Keratinocyte (primary cell): ENCODE data around the gene CIT. TPM values are rescaled to one million over a fixed set of nuclear protein-coding genes. Genes with fewer than 3 reads are reported as not detected.

Source experiments
- DNase-seq: peaks from one replicate; pipeline ENCODE4 v3.0.0-alpha.2; 2011; ENCODE audit warnings: low read depth, missing footprints, low spot score
- FAIRE-seq: peaks from 2 replicates; lab custom pipeline; 2011; peaks lifted over from hg19 to GRCh38; lab: Jason Lieb, UNC
- H2AFZ ChIP-seq: 2 replicates; pipeline ENCODE4 v1.6.0; 2012; ENCODE audit warnings: low read length, control low read depth, inconsistent platforms; ENCODE audit not compliant: control insufficient read depth
- H3K27ac ChIP-seq: 2 replicates; pipeline ENCODE4 v1.5.1; 2011; ENCODE audit warnings: low read length; ENCODE audit not compliant: control insufficient read depth, insufficient read depth
- H3K27me3 ChIP-seq: 3 replicates; pipeline ENCODE4 v1.6.0; 2011; ENCODE audit warnings: low read length; ENCODE audit not compliant: control insufficient read depth, insufficient read depth; ENCODE audit errors: extremely low read depth
- H3K36me3 ChIP-seq, 2 experiments: 2 replicates in 1 of 2; 3 replicates in 1 of 2; pipeline ENCODE4 v1.5.1; 2011; ENCODE audit warnings: low read length in 2 of 2, mild to moderate bottlenecking in 1 of 2; ENCODE audit not compliant: control insufficient read depth in 2 of 2, insufficient read depth in 2 of 2; ENCODE audit errors: extremely low read depth in 1 of 2
- H3K4me1 ChIP-seq: 3 replicates; pipeline ENCODE4 v1.5.1; 2011; ENCODE audit warnings: low read length; ENCODE audit not compliant: control insufficient read depth, insufficient read depth; ENCODE audit errors: extremely low read depth
- H3K4me2 ChIP-seq: 3 replicates; pipeline ENCODE4 v1.6.0; 2011; ENCODE audit warnings: low read depth, low read length; ENCODE audit not compliant: control insufficient read depth, insufficient read depth; ENCODE audit errors: extremely low read depth
- H3K4me3 ChIP-seq, 3 experiments: fragments of 200-600 bp in 1 of 3; sonication (generic) in 1 of 3; 2 replicates in 2 of 3; 3 replicates in 1 of 3; pipeline ENCODE4 v1.5.1; 2011 to 2016; ENCODE audit warnings: low read length in 3 of 3, mild to moderate bottlenecking in 3 of 3, control low read depth in 2 of 3, inconsistent platforms in 1 of 3, low read depth in 1 of 3, mixed read lengths in 1 of 3, mixed run types in 1 of 3, moderate library complexity in 1 of 3; ENCODE audit not compliant: control insufficient read depth in 2 of 3, insufficient read depth in 2 of 3; ENCODE audit errors: extremely low read depth in 1 of 3
- H3K79me2 ChIP-seq: 2 replicates; pipeline ENCODE4 v1.6.0; 2012; ENCODE audit warnings: low read length; ENCODE audit not compliant: control insufficient read depth, insufficient read depth
- H3K9ac ChIP-seq: 3 replicates; pipeline ENCODE4 v1.6.0; 2011; ENCODE audit warnings: low read length; ENCODE audit not compliant: control insufficient read depth, insufficient read depth; ENCODE audit errors: extremely low read depth
- H3K9me1 ChIP-seq: 3 replicates; pipeline ENCODE4 v1.6.0; 2011; ENCODE audit warnings: low read length; ENCODE audit not compliant: control insufficient read depth, insufficient read depth; ENCODE audit errors: extremely low read depth
- H3K9me3 ChIP-seq: 2 replicates; pipeline ENCODE4 v1.5.1; 2012; ENCODE audit warnings: low read depth, low read length; ENCODE audit not compliant: control insufficient read depth
- H4K20me1 ChIP-seq: 3 replicates; pipeline ENCODE4 v1.6.0; 2011; ENCODE audit warnings: low read length; ENCODE audit not compliant: control insufficient read depth, insufficient read depth; ENCODE audit errors: extremely low read depth
- CTCF ChIP-seq, 3 experiments: IDR thresholded peaks in 1 of 3; conservative IDR thresholded peaks in 1 of 3; optimal IDR thresholded peaks in 1 of 3; 2 replicates in 2 of 3; 3 replicates in 1 of 3; pipeline versions ENCODE3 to v1.5.1; 2011; ENCODE audit warnings: low read length in 3 of 3, mild to moderate bottlenecking in 3 of 3, moderate library complexity in 2 of 3, control low read depth in 1 of 3, inconsistent platforms in 1 of 3; ENCODE audit not compliant: insufficient read depth in 2 of 3; ENCODE audit errors: extremely low read depth in 1 of 3
- EZH2 ChIP-seq: IDR thresholded peaks from one replicate; pipeline ENCODE4 v1.6.1; 2012; ENCODE audit warnings: inconsistent platforms, mild to moderate bottlenecking, low read length, moderate library complexity
- dilution Hi-C: fragments of 300-500 bp; cut with MboI; formaldehyde crosslinking; loops from one replicate; pipeline ENCODE4 v1.7.0; 2020; ENCODE audit warnings: low sequenced_read_pairs; ENCODE audit not compliant: extremely low pct_ligation_motif_present
- polyA plus RNA-seq, 5 experiments: library from polyadenylated mRNA; depleted of rRNA in 3 of 5; stranded (reverse) in 3 of 5; stranded (forward) in 1 of 5; unstranded in 1 of 5; fragments of >200 nt; gene quantifications; 1 replicate in 1 of 5; 2 replicates in 3 of 5; 3 replicates in 1 of 5; pipeline versions ENCODE4 v1.2.1 to v1.2.3, GENCODE V29; 2011 to 2012; ENCODE audit warnings: missing spikeins in 2 of 5, low read depth in 1 of 5, low replicate concordance in 1 of 5

CIT gene
- polyA plus RNA-seq, 1 donor (not counting 4 experiments of a cell fraction or from before 2014, with no cell fraction given): 6.2 TPM

DNA sequence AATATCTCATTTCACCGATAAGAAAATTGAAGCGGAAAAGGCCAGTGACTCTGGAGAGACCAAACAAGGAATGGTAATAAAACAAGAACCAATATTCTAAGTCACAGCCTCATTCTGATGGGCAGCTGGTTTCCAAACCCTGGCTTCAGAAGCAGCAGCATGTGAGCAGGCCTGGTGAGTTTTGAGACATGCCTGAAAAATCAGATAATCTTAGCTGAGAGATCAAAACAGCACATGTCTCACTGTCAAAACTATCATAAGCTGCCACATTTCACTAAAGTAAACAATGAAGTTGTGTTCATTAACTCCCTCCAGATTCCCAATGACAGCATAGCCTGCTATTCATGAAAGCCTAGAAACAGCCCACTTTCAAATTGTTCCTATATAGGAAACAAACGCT is 36.5 kb downstream of the CIT start:
- Histone ChIP-seq H3K27me3 (no peaks in the 10 kb centered on the region), H4K20me1 (no peaks in the 10 kb centered on the region), H3K9me3 (no peaks in the 10 kb centered on the region), H3K9me1 (no peaks in the 10 kb centered on the region), H3K4me3 (no peak overlapping the region), H3K4me1 (peaks cover 7% of the 10 kb centered on the region), H3K9ac (no peak overlapping the region), H3K27ac (no peak overlapping the region), H2AFZ (no peak overlapping the region), H3K36me3 (no peaks in the 10 kb centered on the region), H3K4me2 (no peak overlapping the region), H3K79me2 (no peaks in the 10 kb centered on the region)
- DNase-seq: no peak
- TF ChIP-seq CTCF (optimal IDR thresholded peaks at IDR 0.05 in 1 of 3, IDR thresholded peaks at IDR 0.05 in 1 of 3, conservative IDR thresholded peaks at IDR 0.05 in 1 of 3; ENCODE audit: extremely low read depth in 1 of 3, insufficient read depth in 2 of 3, low read length in 3 of 3): no peak
- TF ChIP-seq EZH2: no peak
- dilution Hi-C loops: no loop called here
- no peak for FAIRE-seq

GRCh38 chr12:119840168-119840567 is 37.0 kb downstream of the CIT start:
- Histone ChIP-seq H3K4me3 (no peak overlapping the region), H3K27me3 (no peaks in the 10 kb centered on the region), H2AFZ (no peak overlapping the region), H3K9me3 (no peaks in the 10 kb centered on the region), H3K9ac (no peak overlapping the region), H3K36me3 (no peaks in the 10 kb centered on the region), H4K20me1 (no peaks in the 10 kb centered on the region), H3K9me1 (no peaks in the 10 kb centered on the region), H3K4me1 (peaks cover 7% of the 10 kb centered on the region), H3K4me2 (no peak overlapping the region), H3K79me2 (no peaks in the 10 kb centered on the region), H3K27ac (no peak overlapping the region)
- no peak for FAIRE-seq
- no peak for TF ChIP-seq CTCF (optimal IDR thresholded peaks at IDR 0.05 in 1 of 3, IDR thresholded peaks at IDR 0.05 in 1 of 3, conservative IDR thresholded peaks at IDR 0.05 in 1 of 3; ENCODE audit: extremely low read depth in 1 of 3, insufficient read depth in 2 of 3, low read length in 3 of 3)
- no peak for TF ChIP-seq EZH2
- dilution Hi-C loops: no loop called here
- no peak for DNase-seq
